LNCAP (cell line): ENCODE results near the gene TNFRSF18.

Experiments
- TF ChIP-seq, protein P1 (sequence below): fragments of 450-650 bp; IDR thresholded peaks from 2 replicates; pipeline ENCODE4 v1.5.1; 2017; ENCODE audit warnings: mild to moderate bottlenecking

The TNFRSF18 gene

DNA sequence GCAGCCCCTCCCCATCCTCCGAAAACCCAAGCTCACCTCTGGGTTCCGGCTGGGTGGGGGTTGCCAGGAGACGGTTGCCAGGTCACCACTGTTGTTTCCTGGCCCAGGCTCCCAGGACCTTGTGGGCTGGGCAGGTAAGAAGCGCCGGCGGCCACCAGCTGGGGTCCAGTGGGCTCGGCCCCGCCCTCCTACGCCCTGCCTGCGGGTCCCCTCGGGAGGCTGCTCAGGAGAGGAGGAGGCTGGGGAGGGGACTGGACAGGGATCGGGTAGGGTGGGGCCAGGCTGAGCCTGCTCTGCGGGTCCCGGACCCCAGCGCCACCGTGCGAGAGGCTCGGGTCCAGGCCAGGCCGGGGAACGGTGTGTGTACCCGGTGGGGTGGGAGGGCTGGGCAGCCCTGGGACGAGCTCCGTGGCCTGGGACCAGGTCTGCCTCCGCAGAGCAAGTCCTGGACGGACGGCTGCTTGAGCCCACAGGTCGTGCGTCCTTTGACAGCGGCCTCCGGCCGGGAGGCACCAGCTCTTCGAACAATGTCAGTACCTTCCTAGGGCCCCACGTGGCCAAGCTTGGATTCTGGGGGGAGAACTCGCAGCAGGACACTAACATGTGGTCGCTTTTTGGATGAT, 32.5 kb downstream of the TNFRSF18 start, which contains the start of gene TTLL10:
Gene TTLL10 (plus strand): TSS at position 88 of the 623 bp plus-strand sequence. CDS start 5,336 bp downstream, outside the sequence.
- TF ChIP-seq, protein P1, sequence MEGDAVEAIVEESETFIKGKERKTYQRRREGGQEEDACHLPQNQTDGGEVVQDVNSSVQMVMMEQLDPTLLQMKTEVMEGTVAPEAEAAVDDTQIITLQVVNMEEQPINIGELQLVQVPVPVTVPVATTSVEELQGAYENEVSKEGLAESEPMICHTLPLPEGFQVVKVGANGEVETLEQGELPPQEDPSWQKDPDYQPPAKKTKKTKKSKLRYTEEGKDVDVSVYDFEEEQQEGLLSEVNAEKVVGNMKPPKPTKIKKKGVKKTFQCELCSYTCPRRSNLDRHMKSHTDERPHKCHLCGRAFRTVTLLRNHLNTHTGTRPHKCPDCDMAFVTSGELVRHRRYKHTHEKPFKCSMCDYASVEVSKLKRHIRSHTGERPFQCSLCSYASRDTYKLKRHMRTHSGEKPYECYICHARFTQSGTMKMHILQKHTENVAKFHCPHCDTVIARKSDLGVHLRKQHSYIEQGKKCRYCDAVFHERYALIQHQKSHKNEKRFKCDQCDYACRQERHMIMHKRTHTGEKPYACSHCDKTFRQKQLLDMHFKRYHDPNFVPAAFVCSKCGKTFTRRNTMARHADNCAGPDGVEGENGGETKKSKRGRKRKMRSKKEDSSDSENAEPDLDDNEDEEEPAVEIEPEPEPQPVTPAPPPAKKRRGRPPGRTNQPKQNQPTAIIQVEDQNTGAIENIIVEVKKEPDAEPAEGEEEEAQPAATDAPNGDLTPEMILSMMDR = no peak

DNA sequence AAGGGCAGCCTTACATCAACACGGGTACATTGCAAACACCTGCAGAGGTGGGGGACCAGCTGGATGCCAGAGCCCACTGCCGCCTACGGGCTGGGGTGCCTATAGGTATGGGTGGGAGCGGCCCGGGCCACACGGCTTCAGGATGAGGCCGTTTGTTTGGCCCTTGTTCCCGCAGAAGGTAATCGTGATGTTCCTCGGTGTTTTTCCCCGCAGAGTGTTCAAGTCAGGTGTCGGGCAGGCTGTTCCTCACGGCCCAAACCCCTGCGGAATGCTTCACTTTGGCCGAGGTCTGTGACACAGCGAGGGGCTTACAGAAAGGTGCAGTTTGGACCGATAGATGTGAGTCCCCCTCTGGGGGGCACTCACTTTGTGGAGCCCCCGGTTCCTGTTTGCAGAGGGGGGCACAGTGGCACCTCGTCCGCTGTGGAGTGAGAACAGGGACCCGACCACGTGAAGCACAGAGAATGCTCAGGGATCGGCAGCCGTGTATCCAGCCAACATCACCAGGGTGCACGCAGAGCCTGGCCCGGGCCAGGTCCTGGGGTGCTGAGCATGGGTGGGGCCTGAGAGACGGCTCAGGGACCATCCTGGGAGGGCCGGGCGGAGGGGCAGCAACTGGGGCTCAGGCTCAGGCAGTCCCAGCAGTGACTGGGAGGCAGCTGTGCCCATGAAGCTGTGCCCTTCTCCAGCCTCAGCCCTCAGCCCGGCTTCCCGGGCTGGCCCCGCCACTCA, 33.2 kb downstream of the TNFRSF18 start:
- TF ChIP-seq, protein P1 = no peak

DNA sequence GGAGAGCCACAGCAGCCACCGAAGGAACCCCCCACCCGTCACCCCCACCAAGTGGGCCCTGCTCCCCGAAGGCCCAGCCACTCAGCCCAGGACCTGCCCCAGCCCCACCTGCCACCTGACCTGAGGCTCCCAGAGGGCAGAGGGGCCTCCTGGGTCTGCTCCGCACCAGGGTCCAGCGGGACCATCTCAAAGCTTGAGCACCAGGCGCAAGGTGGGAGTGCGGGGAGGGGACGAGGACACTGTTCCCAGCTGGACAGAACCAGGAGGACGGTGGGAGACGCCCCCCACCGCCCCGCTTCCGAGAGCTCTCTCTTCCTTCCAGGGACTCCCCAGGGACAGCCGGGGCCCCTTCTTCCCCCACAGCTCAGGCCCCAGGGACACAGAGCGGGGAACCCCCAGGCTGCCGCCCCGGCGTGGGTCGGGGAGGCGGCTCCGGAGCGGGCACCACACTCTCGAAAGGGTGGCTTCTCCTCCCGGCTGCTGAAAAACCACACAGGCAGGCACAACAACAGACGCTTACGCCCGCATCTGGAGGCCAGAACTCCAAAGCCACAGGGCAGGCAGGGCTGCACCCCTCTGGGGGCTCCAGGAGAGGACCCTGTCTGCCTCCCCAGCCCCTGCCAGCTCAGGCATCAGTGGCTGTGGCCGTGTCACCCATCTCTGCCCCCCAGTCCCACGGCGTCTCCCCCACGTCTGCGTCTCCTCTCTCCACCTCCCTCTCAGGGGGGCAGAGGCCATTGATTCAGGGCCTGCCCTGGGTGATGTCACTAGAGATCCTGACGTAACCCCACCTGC, 34.6 kb downstream of the TNFRSF18 start:
- TF ChIP-seq, protein P1 = no peak

DNA sequence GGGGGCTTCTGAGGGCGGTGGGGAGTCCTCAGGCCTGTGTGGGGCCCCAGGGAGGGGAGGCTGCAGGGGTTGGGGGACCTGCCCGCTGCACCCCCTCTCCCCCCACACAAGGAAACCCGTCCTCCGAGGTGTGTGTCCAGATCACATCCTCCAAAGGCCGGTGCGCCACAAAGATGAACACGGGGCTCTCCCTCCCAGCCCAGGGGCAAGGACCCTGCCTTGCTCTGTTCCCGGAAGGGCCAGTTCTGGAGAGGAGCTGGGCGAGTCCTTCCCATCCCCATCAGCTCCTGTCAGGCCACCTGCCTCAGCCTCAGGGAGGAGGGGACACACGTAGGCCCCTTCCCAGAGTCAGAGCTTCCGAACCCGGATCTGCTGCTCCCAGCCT, 35.2 kb downstream of the TNFRSF18 start:
- TF ChIP-seq, protein P1 = no peak

DNA sequence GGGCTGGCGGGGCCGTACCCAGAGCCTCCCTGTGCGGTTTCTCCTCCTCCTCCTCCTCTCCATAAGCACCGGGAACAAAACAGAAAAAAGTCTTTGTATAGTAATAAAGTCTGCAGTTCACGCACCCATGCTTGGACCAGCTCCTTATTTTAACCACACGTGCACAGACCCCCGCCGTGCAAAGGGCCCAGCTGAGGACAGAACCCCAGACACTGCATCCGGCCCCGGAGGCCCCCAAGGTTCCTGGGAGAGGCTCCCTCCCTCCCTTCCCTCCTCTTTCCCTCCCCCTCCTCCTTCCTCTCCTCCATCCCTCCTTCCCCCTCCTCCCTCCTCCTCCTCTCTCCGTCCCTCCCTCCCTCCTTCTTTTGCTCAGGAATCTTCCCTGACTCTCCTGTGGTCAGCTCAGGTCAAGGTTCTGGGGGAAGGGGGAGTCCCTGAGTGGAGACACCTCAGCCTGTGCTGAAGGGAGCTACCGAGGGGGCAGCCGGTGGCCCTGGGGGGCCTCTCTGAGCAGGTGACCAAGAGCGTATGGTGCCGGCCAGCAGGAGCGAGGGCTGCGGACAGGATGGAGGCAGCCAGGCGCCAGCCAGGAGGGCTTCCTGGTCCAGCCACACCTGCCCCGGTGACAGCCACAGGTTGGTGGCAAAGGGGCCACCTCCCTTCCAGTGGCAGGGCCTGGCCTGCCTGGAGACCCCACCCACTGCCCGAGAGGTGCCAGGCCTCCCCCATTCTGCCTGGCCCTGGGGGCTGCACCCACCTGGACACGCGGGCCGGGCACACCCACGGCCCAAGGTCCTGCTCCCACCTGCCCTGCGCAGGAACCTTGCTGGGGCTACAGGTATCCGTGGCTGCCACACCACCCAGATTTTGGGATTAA, 35.9 kb downstream of the TNFRSF18 start:
- TF ChIP-seq, protein P1 = no peak

DNA sequence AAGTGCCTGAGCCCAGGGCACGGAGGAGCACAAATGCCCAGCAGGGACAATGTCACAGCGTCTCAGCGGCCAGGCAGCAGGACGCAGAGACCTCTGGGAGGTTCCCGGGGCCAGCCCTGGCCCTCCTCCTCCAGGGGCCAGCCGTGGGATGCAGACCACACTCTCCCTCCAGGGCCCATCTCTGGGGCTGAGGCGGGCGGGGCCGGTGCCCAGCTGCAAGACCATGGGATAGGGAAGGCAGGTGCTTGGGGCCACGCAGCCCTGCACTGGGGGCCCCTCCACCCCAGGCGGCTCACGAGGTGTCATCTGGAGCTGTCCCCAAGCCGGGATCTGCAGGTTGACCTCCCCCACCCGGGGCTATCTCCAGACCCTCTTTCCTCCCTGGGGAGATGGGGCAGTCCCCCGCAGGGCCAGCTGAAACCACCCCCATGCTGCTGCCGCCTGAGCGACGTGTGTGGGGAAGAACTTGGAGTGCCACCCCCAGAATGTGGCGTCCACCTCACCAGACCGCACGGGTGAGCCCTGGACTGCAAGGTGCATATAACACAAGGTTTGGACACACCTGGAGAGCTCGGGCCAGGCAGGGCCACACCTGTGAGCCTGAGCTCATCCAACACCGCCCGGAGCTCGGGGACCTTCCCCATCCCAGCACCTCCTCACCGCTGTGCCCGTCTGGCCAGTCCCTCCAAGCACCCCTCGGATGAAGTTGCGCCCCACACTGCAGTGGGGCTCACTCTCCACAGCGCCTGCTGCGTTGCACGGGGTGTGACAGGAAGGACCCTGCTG, 36.8 kb downstream of the TNFRSF18 start:
- TF ChIP-seq, protein P1 = no peak
